Caco-2 (cell line): Measurements from ENCODE around the gene GALNT14. TPM values are rescaled to one million over a fixed set of nuclear protein-coding genes. Genes with fewer than 3 reads are reported as not detected.
A peak's percentile ranks its signal among the peaks of the same experiment; 100 is the strongest.
"Not testable (repeated sequence)": the region's sequence is repeated elsewhere in the genome, so short reads cannot be mapped to it uniquely, and the experiment has no call there.

Experiments used
- BruUV-seq: library from RNA; stranded (reverse); fragments of 400-500 nt; replicated peaks from 2 replicates; lab custom pipeline; 2021; lab: Mats Ljungman, UMichigan
- CTCF ChIA-PET: fragments of 300-600 bp; sonication (Branson Sonifier 250); formaldehyde crosslinking; loops from one replicate; lab custom pipeline; 2022; ENCODE audit warnings: antibody characterized with exemption; lab: Charles Lee
- POLR2A ChIA-PET: fragments of 300-600 bp; sonication (Branson Sonifier 250); formaldehyde crosslinking; loops from one replicate; lab custom pipeline; 2022; ENCODE audit warnings: antibody characterized with exemption; lab: Charles Lee
- DNase-seq, 2 experiments: peaks; one replicate each; pipeline versions ENCODE4 v3.0.0 to v3.0.0-alpha.2; 2020 to 2022
- H3K27me3 ChIP-seq: replicated peaks from 2 replicates; pipeline ENCODE4 v1.6.0; 2011; ENCODE audit warnings: low read length; ENCODE audit not compliant: control insufficient read depth, insufficient read depth
- H3K36me3 ChIP-seq: 2 replicates; pipeline ENCODE4 v1.5.1; 2011; ENCODE audit warnings: low read length; ENCODE audit not compliant: control insufficient read depth, insufficient read depth
- H3K4me1 ChIP-seq: fragments of 250-450 bp; sonication (Bioruptor Pico); 2 replicates; pipeline ENCODE4 v1.5.1; 2020; ENCODE audit warnings: mild to moderate bottlenecking
- H3K4me3 ChIP-seq: 2 replicates; pipeline ENCODE4 v1.5.1; 2011; ENCODE audit warnings: low read depth, mild to moderate bottlenecking, control low read depth, low read length
- H3K9me3 ChIP-seq: fragments of 250-450 bp; sonication (Bioruptor Pico); 2 replicates; pipeline ENCODE4 v1.5.1; 2020; ENCODE audit warnings: mild to moderate bottlenecking, moderate library complexity
- H3K27ac Mint-ChIP-seq: one replicate; pipeline ENCODE4 v1.8.0; 2022; ENCODE audit warnings: mixed read lengths; ENCODE audit not compliant: unreplicated experiment
- H3K27me3 Mint-ChIP-seq: one replicate; pipeline ENCODE4 v1.8.0; 2022; ENCODE audit warnings: mixed read lengths; ENCODE audit not compliant: insufficient read depth, unreplicated experiment
- H3K36me3 Mint-ChIP-seq: one replicate; pipeline ENCODE4 v1.8.0; 2022; ENCODE audit warnings: mild to moderate bottlenecking, mixed read lengths; ENCODE audit not compliant: insufficient read depth, unreplicated experiment
- H3K4me1 Mint-ChIP-seq: one replicate; pipeline ENCODE4 v1.8.0; 2022; ENCODE audit warnings: low read depth, mixed read lengths; ENCODE audit not compliant: unreplicated experiment
- H3K4me3 Mint-ChIP-seq: one replicate; pipeline ENCODE4 v1.8.0; 2022; ENCODE audit warnings: mild to moderate bottlenecking, moderate library complexity, mixed read lengths; ENCODE audit not compliant: unreplicated experiment
- H3K9me3 Mint-ChIP-seq: one replicate; pipeline ENCODE4 v1.8.0; 2022; ENCODE audit warnings: mixed read lengths; ENCODE audit not compliant: unreplicated experiment
- CTCF ChIP-seq, 2 experiments: fragments of 200-600 bp in 1 of 2; IDR thresholded peaks; 1 replicate in 1 of 2; 2 replicates in 1 of 2; pipeline versions ENCODE4 v1.5.1 to v1.8.0; 2011 to 2022; ENCODE audit warnings: antibody characterized with exemption in 1 of 2, control low read depth in 1 of 2, inconsistent platforms in 1 of 2, low read depth in 1 of 2, low read length in 1 of 2, mild to moderate bottlenecking in 1 of 2, moderate library complexity in 1 of 2; ENCODE audit not compliant: insufficient read depth in 1 of 2, severe bottlenecking in 1 of 2, unreplicated experiment in 1 of 2
- intact Hi-C: fragments of 100-400 bp; cut with micrococcal nuclease; formaldehyde crosslinking; loops from one replicate; pipeline ENCODE4 v1.10.0; 2022; ENCODE audit not compliant: unreplicated experiment
- total RNA-seq: library from RNA; stranded (reverse); gene quantifications from 2 replicates; pipeline ENCODE4 v1.2.3, GENCODE V29; 2022

GALNT14 gene
- total RNA-seq, 1 experiment from 2014 or later = not detected

- intact Hi-C loops = no loop called here
Measured at GRCh38 chr2:30912056-30912455, 226.2 kb downstream of the GALNT14 start.

GRCh38 chr2:30911327-30911726 lies 226.9 kb downstream of the GALNT14 start:
- Mint-ChIP-seq H3K4me3 (no peak overlapping the region), H3K4me1 (no peaks in the 10 kb centered on the region), H3K27me3 (peaks cover 5% of the 10 kb centered on the region), H3K27ac (no peak overlapping the region), H3K9me3 (no peaks in the 10 kb centered on the region), H3K36me3 (no peaks in the 10 kb centered on the region)
- TF ChIP-seq CTCF (IDR thresholded peaks at IDR 0.05; ENCODE audit: insufficient read depth in 1 of 2, low read depth in 1 of 2, low read length in 1 of 2, severe bottlenecking in 1 of 2, unreplicated experiment in 1 of 2) = no peak
- POLR2A ChIA-PET = no interaction called here
- CTCF ChIA-PET = no interaction called here
- Histone ChIP-seq H3K4me1 (no peaks in the 10 kb centered on the region), H3K27me3 (no peaks in the 10 kb centered on the region), H3K9me3 (no peaks in the 10 kb centered on the region), H3K4me3 (no peak overlapping the region), H3K36me3 (no peaks in the 10 kb centered on the region)
- intact Hi-C loops = no loop called here
- peak in 1 of 2 experiments; percentile 7 for DNase-seq
- BruUV-seq = no TSS peak

More at GRCh38 chr2:30912056-30912455, 226.2 kb downstream of the GALNT14 start:
- Mint-ChIP-seq H3K36me3 (no peaks in the 10 kb centered on the region), H3K4me1 (no peaks in the 10 kb centered on the region), H3K9me3 (no peaks in the 10 kb centered on the region), H3K4me3 (no peak overlapping the region), H3K27me3 (peaks cover 3% of the 10 kb centered on the region), H3K27ac (no peak overlapping the region)
- no peak for TF ChIP-seq CTCF (IDR thresholded peaks at IDR 0.05; ENCODE audit: insufficient read depth in 1 of 2, low read depth in 1 of 2, low read length in 1 of 2, severe bottlenecking in 1 of 2, unreplicated experiment in 1 of 2)
- H3K4me3 ChIP-seq = no peak overlapping the region
- no peak for DNase-seq
- no peaks in the 10 kb centered on the region for H3K36me3 ChIP-seq
- no peaks in the 10 kb centered on the region for H3K9me3 ChIP-seq
- ChIA-PET POLR2A (no interaction called here), CTCF (no interaction called here)
- BruUV-seq = no TSS peak
- H3K27me3 ChIP-seq = no peaks in the 10 kb centered on the region
- H3K4me1 ChIP-seq = no peaks in the 10 kb centered on the region

GRCh38 chr2:30910686-30911085 lies 227.6 kb downstream of the GALNT14 start:
- POLR2A ChIA-PET = no interaction called here
- H3K4me3 ChIP-seq = no peak overlapping the region
- no peaks in the 10 kb centered on the region for H3K4me1 ChIP-seq
- no peaks in the 10 kb centered on the region for H3K27me3 ChIP-seq
- CTCF ChIA-PET = no interaction called here
- no peaks in the 10 kb centered on the region for H3K9me3 Mint-ChIP-seq
- peak in 1 of 2 experiments; percentile 14 for DNase-seq
- no peak for TF ChIP-seq CTCF (IDR thresholded peaks at IDR 0.05; ENCODE audit: insufficient read depth in 1 of 2, low read depth in 1 of 2, low read length in 1 of 2, severe bottlenecking in 1 of 2, unreplicated experiment in 1 of 2)
- H3K4me1 Mint-ChIP-seq = no peaks in the 10 kb centered on the region
- H3K9me3 ChIP-seq = no peaks in the 10 kb centered on the region
- BruUV-seq = no TSS peak
- H3K36me3 Mint-ChIP-seq = no peaks in the 10 kb centered on the region
- no peak overlapping the region for H3K4me3 Mint-ChIP-seq
- no peaks in the 10 kb centered on the region for H3K36me3 ChIP-seq
- peaks cover 5% of the 10 kb centered on the region for H3K27me3 Mint-ChIP-seq
- intact Hi-C loops = no loop called here
- H3K27ac Mint-ChIP-seq = no peak overlapping the region

- POLR2A ChIA-PET, intact Hi-C loops, BruUV-seq, H3K4me3 ChIP-seq, H3K27me3 Mint-ChIP-seq, H3K27ac Mint-ChIP-seq, CTCF ChIA-PET, H3K36me3 ChIP-seq, H3K4me1 ChIP-seq, H3K9me3 Mint-ChIP-seq, H3K9me3 ChIP-seq, H3K36me3 Mint-ChIP-seq, H3K27me3 ChIP-seq, H3K4me3 Mint-ChIP-seq, DNase-seq, H3K4me1 Mint-ChIP-seq: not testable (repeated sequence)
Measured at GRCh38 chr2:30904437-30904836, 233.8 kb downstream of the GALNT14 start.
